HL-60 (cell line): ENCODE results near the gene FOXN1.

Experiments
- DNase-seq, 2 experiments: peaks; one replicate each; pipeline ENCODE4 v3.0.0-alpha.2; 2010 to 2020; ENCODE audit warnings: low read depth in 1 of 2, low spot score in 1 of 2
- H3K27ac ChIP-seq: fragments of 250-450 bp; sonication (Bioruptor Pico); replicated peaks from 2 replicates; pipeline ENCODE4 v1.5.1; 2020; ENCODE audit warnings: mild to moderate bottlenecking, moderate library complexity
- H3K27me3 ChIP-seq: fragments of 250-450 bp; sonication (Bioruptor Pico); 2 replicates; pipeline ENCODE4 v1.5.1; 2021; ENCODE audit warnings: mild to moderate bottlenecking, moderate library complexity; ENCODE audit not compliant: insufficient read depth, poor library complexity, severe bottlenecking
- H3K4me3 ChIP-seq: replicated peaks from 2 replicates; pipeline ENCODE4 v1.5.1; 2011; ENCODE audit warnings: mild to moderate bottlenecking, control low read depth, low read length; ENCODE audit not compliant: insufficient read depth
- CTCF ChIP-seq: IDR thresholded peaks from one replicate; pipeline ENCODE4 v1.5.1; 2011; ENCODE audit warnings: low read length, control low read depth, inconsistent platforms; ENCODE audit not compliant: insufficient read depth
- GABPA ChIP-seq: IDR thresholded peaks from 2 replicates; pipeline ENCODE4 v1.6.1; 2012; ENCODE audit warnings: low read depth
- POLR2AphosphoS5 ChIP-seq: IDR thresholded peaks from 2 replicates; pipeline ENCODE4 v1.6.1; 2012; ENCODE audit warnings: low read depth
- REST ChIP-seq: IDR thresholded peaks from 2 replicates; pipeline ENCODE4 v1.6.1; 2012; ENCODE audit warnings: low read depth; ENCODE audit not compliant: insufficient replicate concordance
- SPI1 ChIP-seq: IDR thresholded peaks from 2 replicates; pipeline ENCODE4 v1.6.1; 2012; ENCODE audit warnings: low read depth, mild to moderate bottlenecking, borderline replicate concordance

Gene FOXN1

GRCh38 chr17:28523876-28524275 lies 17.7 kb downstream of the FOXN1 start:
- H3K4me3 ChIP-seq, result no peak overlapping the region
- TF ChIP-seq REST, result no peak
- no peak for TF ChIP-seq POLR2AphosphoS5
- TF ChIP-seq CTCF, result no peak
- no peak for TF ChIP-seq SPI1
- no peak for TF ChIP-seq GABPA
- no peak for DNase-seq
- H3K27me3 ChIP-seq, result no peaks in the 10 kb centered on the region
- H3K27ac ChIP-seq, result no peak overlapping the region

- no peak for TF ChIP-seq CTCF
- TF ChIP-seq SPI1, result no peak
- TF ChIP-seq GABPA, result no peak
- no peak for TF ChIP-seq REST
- no peak for TF ChIP-seq POLR2AphosphoS5
- H3K27me3 ChIP-seq, result no peaks in the 10 kb centered on the region
- no peak for DNase-seq
- no peak overlapping the region for H3K4me3 ChIP-seq
- no peak overlapping the region for H3K27ac ChIP-seq
These were observed 18.6 kb downstream of the FOXN1 start for GRCh38 chr17:28524476-28525424.

- no peaks in the 10 kb centered on the region for H3K27me3 ChIP-seq
- H3K27ac ChIP-seq, result no peak overlapping the region
- TF ChIP-seq REST (no peak), GABPA (no peak), CTCF (no peak), POLR2AphosphoS5 (no peak), SPI1 (no peak)
- H3K4me3 ChIP-seq, result no peak overlapping the region
- no peak for DNase-seq
These were observed 20.2 kb downstream of the FOXN1 start for GRCh38 chr17:28526381-28526780.
